Adrenal gland (tissue), 12 donors: ENCODE measurements around the gene CLIP1. TPM values are rescaled to one million over a fixed set of nuclear protein-coding genes. Genes with fewer than 3 reads are reported as not detected.
"Not testable (repeated sequence)": the region's sequence is repeated elsewhere in the genome, so short reads cannot be mapped to it uniquely, and the experiment has no call there.

ENCODE experiments used
- DNase-seq, 7 donors: peaks; one replicate each; pipeline ENCODE4 v3.0.0-alpha.2; 2019 to 2020
- H3K27ac ChIP-seq, 5 donors: fragments of 200-600 bp; sonication (generic) in 4 of 5; 1 replicate in 3 of 5; 2 replicates in 2 of 5; pipeline versions ENCODE4 v1.5.1 to v1.8.0; 2016 to 2020; ENCODE audit warnings: mild to moderate bottlenecking in 1 of 5
- H3K27me3 ChIP-seq: fragments of 200-600 bp; 2 replicates; pipeline ENCODE4 v1.8.0; 2021
- H3K36me3 ChIP-seq, 2 donors: fragments of 200-600 bp; replicated peaks in 1 of 2; 1 replicate in 1 of 2; 2 replicates in 1 of 2; pipeline versions ENCODE4 v1.5.1 to v1.8.0; 2018 to 2022
- H3K4me1 ChIP-seq, 2 donors: fragments of 200-600 bp; replicated peaks in 1 of 2; 1 replicate in 1 of 2; 2 replicates in 1 of 2; pipeline versions ENCODE4 v1.5.1 to v1.8.0; 2018 to 2021
- H3K4me3 ChIP-seq, 4 donors: fragments of 200-600 bp; sonication (generic) in 3 of 4; one replicate each; pipeline ENCODE4 v1.5.1; 2016 to 2018
- H3K9me3 ChIP-seq, 3 donors: fragments of 200-600 bp; sonication (generic) in 1 of 3; replicated peaks in 1 of 3; 1 replicate in 2 of 3; 2 replicates in 1 of 3; pipeline versions ENCODE4 v1.5.1 to v1.8.0; 2016 to 2021
- CTCF ChIP-seq, 6 experiments: fragments of 450-650 bp in 4 of 6; fragments of 200-600 bp in 2 of 6; sonication (generic) in 1 of 6; IDR thresholded peaks; 1 replicate in 5 of 6; 2 replicates in 1 of 6; pipeline versions ENCODE4 v1.5.1 to v1.8.0; 2016 to 2021; ENCODE audit warnings: antibody characterized with exemption in 6 of 6, mild to moderate bottlenecking in 2 of 6, moderate library complexity in 1 of 6
- POLR2A ChIP-seq, 2 donors: fragments of 450-650 bp; IDR thresholded peaks; one replicate each; pipeline ENCODE4 v1.6.1; 2017; ENCODE audit warnings: antibody characterized with exemption in 2 of 2, mild to moderate bottlenecking in 2 of 2, moderate library complexity in 1 of 2
- WGBS, 4 donors: extraction: QIAGEN DNeasy Blood & Tissue Kit in 2 of 4; methylation state at CpG; one replicate each; pipeline versions ENCODE4 v1.1.5 to v1.1.7; 2013 to 2017; 5-methylcytosine and 5-hydroxymethylcytosine counted together
- intact Hi-C, 2 donors: fragments of 100-400 bp; cut with DNase I; formaldehyde crosslinking; loops; one replicate each; pipeline versions ENCODE4 v1.14.1 to v1.15.0; 2022 to 2023
- polyA plus RNA-seq, 3 donors: library from polyadenylated mRNA; stranded (reverse); fragments of 200-250 nt in 2 of 3; fragments of 350-450 nt in 1 of 3; fragmentation: Illumina TruSeq in 1 of 3; extraction: RNeasy Lipid Tissue Mini Kit (QIAGEN cat#74804) in 1 of 3; gene quantifications; one replicate each; pipeline ENCODE4 v1.2.3, GENCODE V29; 2013 to 2014
- total RNA-seq, 9 donors: library from RNA; depleted of rRNA in 4 of 9; stranded (reverse); fragments of >200 nt in 4 of 9; fragments of 120-200 nt in 1 of 9; fragmentation: NEBNext Ultra II Directional in 1 of 9; extraction: Animal tissue kit (Norgen Biotek cat#: 25700) in 1 of 9; gene quantifications; one replicate each; pipeline versions ENCODE4 v1.1.0 to v1.2.4, GENCODE V29; 2013 to 2023
- donor health status: healthy with polysubstance abuse.
- donor health status: Bipolar disorder and iron deficiency.
- donor health status: DM: yes; HTN: yes; CAD: no.
- donor health status: DM: no; HTN: no; CAD: no.
- donor health status: DM: no; HTN: no; CAD: no.
- donor health status: DM: yes; HTN: yes; CAD: no.

CLIP1 gene
- total and polyA plus RNA-seq, 12 donors = 22.8 to 134 (median 88.9) TPM

- H3K4me1 ChIP-seq = peaks cover 0 to 6% of the 10 kb centered on the region in 2 donors
Observed at GRCh38 chr12:122275459-122275858, 147.0 kb downstream of the CLIP1 start.

DNA sequence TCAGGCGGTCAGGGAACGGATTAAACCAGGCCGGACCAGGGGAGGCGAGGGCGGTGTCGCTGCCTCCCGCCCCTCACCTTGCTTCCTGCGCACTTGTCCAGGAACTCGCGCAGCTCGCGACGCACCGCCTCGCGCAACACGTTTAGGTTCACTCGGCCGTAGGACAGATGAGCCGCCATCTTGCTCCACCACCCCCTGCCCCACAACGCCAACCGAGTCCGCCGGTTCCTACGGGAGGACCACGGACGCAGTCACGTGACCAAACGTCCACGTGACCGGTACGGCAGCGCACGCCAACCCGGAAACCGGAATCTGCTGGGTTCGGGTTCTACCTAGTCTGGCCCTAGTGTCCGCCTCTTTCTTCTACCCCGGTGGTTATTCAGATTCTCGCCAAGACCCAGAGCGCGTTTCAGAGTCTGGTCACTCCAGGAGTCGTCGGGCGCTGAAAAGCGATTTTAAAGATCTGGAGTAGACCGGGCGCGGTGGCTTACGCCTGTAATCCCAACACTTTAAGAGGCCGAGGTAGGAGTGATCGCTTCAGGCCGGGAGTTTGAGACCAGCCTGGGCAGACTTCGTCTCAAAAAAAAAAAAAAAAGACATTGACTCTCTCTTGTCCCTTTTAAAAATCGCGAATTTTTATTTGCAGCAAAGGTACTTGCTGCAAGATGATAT is 156.1 kb downstream of the CLIP1 start, which contains the start of gene VPS33A:
Gene VPS33A, minus strand, starts transcription at position 265 of the 672 bp plus-strand sequence. Its CDS starts 86 bp downstream, at position 179.
- H3K36me3 ChIP-seq = peaks cover 0 to 20% of the 10 kb centered on the region in 2 donors
- WGBS, 4 donors = 0 to 1% (median 1%) methylated on average over 17 to 56 of the region's 56 CpGs
- H3K4me1 ChIP-seq = peaks cover 5 to 19% of the 10 kb centered on the region in 2 donors
- DNase-seq = peak; percentile 96 to 99 (median 97)
- H3K27me3 ChIP-seq = no peaks in the 10 kb centered on the region
- intact Hi-C loops = no loop called here
- peak within 1 kb of the TSS; percentile 58 to 90 (median 80) for H3K4me3 ChIP-seq
- no peaks in the 10 kb centered on the region for H3K9me3 ChIP-seq
- peak; percentile 62 to 75 for TF ChIP-seq POLR2A (IDR thresholded peaks at IDR 0.05)
- TF ChIP-seq CTCF (IDR thresholded peaks at IDR 0.05) = no peak
- peak within 1 kb of the TSS; percentile 75 to 95 (median 92) for H3K27ac ChIP-seq

More at GRCh38 chr12:122275459-122275858, 147.0 kb downstream of the CLIP1 start:
- peaks cover 0 to 40% of the 10 kb centered on the region in 2 donors for H3K36me3 ChIP-seq
- WGBS, 4 donors = 82 to 88% (median 85%) methylated on average over 8 of the region's 8 CpGs
- intact Hi-C loops = no loop called here
- DNase-seq = peak in 1 of 7 donors; percentile 40
- no peak overlapping the region for H3K4me3 ChIP-seq
- H3K9me3 ChIP-seq = no peaks in the 10 kb centered on the region
- H3K27ac ChIP-seq = no peak overlapping the region
- no peak for TF ChIP-seq CTCF (IDR thresholded peaks at IDR 0.05)
- no peak for TF ChIP-seq POLR2A (IDR thresholded peaks at IDR 0.05)
- H3K27me3 ChIP-seq = no peaks in the 10 kb centered on the region

GRCh38 chr12:122265886-122266229 is 156.6 kb downstream of the CLIP1 start:
- Histone ChIP-seq H3K4me1 (peaks cover 5 to 19% of the 10 kb centered on the region in 2 donors), H3K4me3 (peak overlapping the region; percentile 29 to 81 (median 60)), H3K36me3 (peaks cover 0 to 25% of the 10 kb centered on the region in 2 donors), H3K9me3 (no peaks in the 10 kb centered on the region), H3K27ac (peak overlapping the region; percentile 75 to 95 (median 92)), H3K27me3 (no peaks in the 10 kb centered on the region)
- 1 to 4% (median 1%) methylated on average over 5 to 17 of the region's 17 CpGs for WGBS, 4 donors
- TF ChIP-seq CTCF (IDR thresholded peaks at IDR 0.05) = no peak
- no peak for TF ChIP-seq POLR2A (IDR thresholded peaks at IDR 0.05)
- intact Hi-C loops = no loop called here
- DNase-seq = peak; percentile 47 to 81 (median 68)

DNA sequence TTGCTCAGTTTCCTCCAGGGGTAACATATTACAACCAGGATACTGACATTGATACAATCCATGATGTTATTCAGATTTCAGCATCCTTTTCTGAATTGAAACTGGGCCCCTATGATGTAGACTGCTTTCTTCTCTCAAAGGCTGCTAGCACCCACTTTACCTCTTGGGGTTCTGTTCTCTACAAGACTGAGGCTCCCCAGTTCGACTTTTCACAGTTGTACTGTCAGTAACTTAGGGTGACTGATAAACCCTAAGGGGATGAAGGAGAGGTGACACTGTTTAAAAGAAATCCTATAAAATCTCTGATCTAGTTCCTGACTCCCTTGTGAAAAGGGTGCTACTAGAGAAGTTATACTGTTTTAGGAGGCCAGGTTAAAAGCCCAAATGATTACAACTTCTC is 157.0 kb downstream of the CLIP1 start:
- no peak for DNase-seq
- Histone ChIP-seq H3K36me3 (peaks cover 0 to 29% of the 10 kb centered on the region in 2 donors), H3K4me1 (peaks cover 5 to 19% of the 10 kb centered on the region in 2 donors), H3K27me3 (no peaks in the 10 kb centered on the region), H3K9me3 (no peaks in the 10 kb centered on the region), H3K4me3 (peak overlapping the region in 3 of 4 donors; percentile 43 to 81 (median 78)), H3K27ac (peak overlapping the region in 4 of 5 donors; percentile 75 to 95 (median 91))
- WGBS, 4 donors = 12 to 31% (median 23%) methylated on average over 1 of the region's 1 CpG
- intact Hi-C loops = no loop called here
- no peak for TF ChIP-seq POLR2A (IDR thresholded peaks at IDR 0.05)
- no peak for TF ChIP-seq CTCF (IDR thresholded peaks at IDR 0.05)

DNA sequence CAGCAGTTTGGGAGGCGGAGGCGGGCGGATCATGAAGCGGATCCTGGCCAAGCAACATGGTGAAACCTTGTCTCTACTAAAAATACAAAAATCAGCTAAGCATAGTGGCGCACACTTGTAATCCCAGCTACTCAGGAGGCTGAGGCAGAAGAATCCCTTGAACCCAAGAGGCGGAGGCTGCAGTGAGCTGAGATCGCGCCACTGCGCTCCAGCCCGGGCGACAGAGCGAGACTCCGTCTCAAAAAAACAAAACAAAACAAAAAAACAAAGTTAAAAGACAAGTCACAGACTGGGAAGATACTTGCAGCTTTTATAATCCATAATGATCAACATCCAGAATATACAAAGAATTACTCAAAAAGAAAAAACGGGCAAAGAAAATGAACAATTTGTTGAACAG is 161.7 kb downstream of the CLIP1 start:
- H3K9me3 ChIP-seq, intact Hi-C loops, H3K27me3 ChIP-seq, H3K27ac ChIP-seq, DNase-seq, H3K4me3 ChIP-seq: not testable (repeated sequence)
- Histone ChIP-seq H3K36me3 (peaks cover 0 to 65% of the 10 kb centered on the region in 2 donors), H3K4me1 (peaks cover 5 to 14% of the 10 kb centered on the region in 2 donors)
- WGBS, 4 donors = 84 to 98% (median 91%) methylated on average over 13 to 14 of the region's 14 CpGs

- H3K27ac ChIP-seq, DNase-seq, H3K4me3 ChIP-seq, H3K27me3 ChIP-seq, intact Hi-C loops, H3K4me1 ChIP-seq, H3K9me3 ChIP-seq: not testable (repeated sequence)
- 88 to 92% (median 90%) methylated on average over 4 of the region's 4 CpGs for WGBS, 4 donors
- peaks cover 0 to 65% of the 10 kb centered on the region in 2 donors for H3K36me3 ChIP-seq
Observed at GRCh38 chr12:122258939-122259338, 163.5 kb downstream of the CLIP1 start.

- peaks cover 0 to 63% of the 10 kb centered on the region in 2 donors for H3K36me3 ChIP-seq
- H3K4me3 ChIP-seq, H3K9me3 ChIP-seq, H3K4me1 ChIP-seq, H3K27ac ChIP-seq, H3K27me3 ChIP-seq, intact Hi-C loops, DNase-seq: not testable (repeated sequence)
- 91 to 98% (median 97%) methylated on average over 4 of the region's 4 CpGs for WGBS, 4 donors
Observed at GRCh38 chr12:122258462-122258861, 164.0 kb downstream of the CLIP1 start.
